Nephron (organoid): Measurements from ENCODE around the gene PLCH1.

Source experiments
- H3K27ac Mint-ChIP-seq, 3 experiments: 2 replicates each; pipeline ENCODE4 v1.8.0; 2020; ENCODE audit warnings: mixed read lengths in 3 of 3, mild to moderate bottlenecking in 2 of 3, moderate library complexity in 1 of 3
- H3K27me3 Mint-ChIP-seq: 2 replicates; pipeline ENCODE4 v1.8.0; 2021; ENCODE audit warnings: low read depth, mild to moderate bottlenecking, moderate library complexity, mixed read lengths
- H3K36me3 Mint-ChIP-seq: 2 replicates; pipeline ENCODE4 v1.8.0; 2020; ENCODE audit warnings: low read depth, mixed read lengths
- H3K4me1 Mint-ChIP-seq: 2 replicates; pipeline ENCODE4 v1.8.0; 2020; ENCODE audit warnings: mixed read lengths
- H3K4me3 Mint-ChIP-seq, 3 experiments: 2 replicates each; pipeline ENCODE4 v1.8.0; 2020; ENCODE audit warnings: mild to moderate bottlenecking in 3 of 3, mixed read lengths in 3 of 3, moderate library complexity in 2 of 3
- H3K9me3 Mint-ChIP-seq: 2 replicates; pipeline ENCODE4 v1.8.0; 2020; ENCODE audit warnings: mixed read lengths
- CTCF ChIP-seq, 3 experiments: fragments of 200-600 bp; sonication (generic); IDR thresholded peaks; one replicate each; pipeline ENCODE4 v1.5.0; 2021; ENCODE audit warnings: antibody characterized with exemption in 3 of 3; ENCODE audit not compliant: unreplicated experiment in 3 of 3

The PLCH1 gene

GRCh38 chr3:155465664-155466063 lies 279.2 kb downstream of the PLCH1 start:
- Mint-ChIP-seq H3K9me3 (peaks cover 19% of the 10 kb centered on the region), H3K4me3 (no peak overlapping the region), H3K27ac (no peak overlapping the region), H3K27me3 (no peaks in the 10 kb centered on the region), H3K36me3 (peaks cover 27% of the 10 kb centered on the region), H3K4me1 (no peaks in the 10 kb centered on the region)
- no peak for TF ChIP-seq CTCF (IDR thresholded peaks at IDR 0.05; ENCODE audit: unreplicated experiment in 3 of 3)

GRCh38 chr3:155462672-155463071 lies 282.2 kb downstream of the PLCH1 start:
- H3K4me1 Mint-ChIP-seq = no peaks in the 10 kb centered on the region
- no peak overlapping the region for H3K27ac Mint-ChIP-seq
- no peaks in the 10 kb centered on the region for H3K27me3 Mint-ChIP-seq
- peaks cover 14% of the 10 kb centered on the region for H3K36me3 Mint-ChIP-seq
- no peak overlapping the region for H3K4me3 Mint-ChIP-seq
- TF ChIP-seq CTCF (IDR thresholded peaks at IDR 0.05; ENCODE audit: unreplicated experiment in 3 of 3) = no peak
- H3K9me3 Mint-ChIP-seq = peaks cover 10% of the 10 kb centered on the region

GRCh38 chr3:155457591-155457990 lies 287.3 kb downstream of the PLCH1 start:
- H3K27me3 Mint-ChIP-seq = no peaks in the 10 kb centered on the region
- H3K4me3 Mint-ChIP-seq = no peak overlapping the region
- H3K36me3 Mint-ChIP-seq = no peaks in the 10 kb centered on the region
- no peak overlapping the region for H3K27ac Mint-ChIP-seq
- H3K4me1 Mint-ChIP-seq = no peaks in the 10 kb centered on the region
- no peak for TF ChIP-seq CTCF (IDR thresholded peaks at IDR 0.05; ENCODE audit: unreplicated experiment in 3 of 3)
- H3K9me3 Mint-ChIP-seq = no peaks in the 10 kb centered on the region

- Mint-ChIP-seq H3K4me1 (no peaks in the 10 kb centered on the region), H3K27ac (no peak overlapping the region), H3K9me3 (no peaks in the 10 kb centered on the region), H3K27me3 (no peaks in the 10 kb centered on the region), H3K4me3 (no peak overlapping the region), H3K36me3 (no peaks in the 10 kb centered on the region)
- TF ChIP-seq CTCF (IDR thresholded peaks at IDR 0.05; ENCODE audit: unreplicated experiment in 3 of 3) = no peak
Observed at GRCh38 chr3:155455765-155456164, 289.1 kb downstream of the PLCH1 start.

- Mint-ChIP-seq H3K36me3 (no peaks in the 10 kb centered on the region), H3K27ac (no peak overlapping the region), H3K27me3 (no peaks in the 10 kb centered on the region), H3K4me3 (no peak overlapping the region), H3K4me1 (peaks cover 11% of the 10 kb centered on the region), H3K9me3 (no peaks in the 10 kb centered on the region)
- TF ChIP-seq CTCF (IDR thresholded peaks at IDR 0.05; ENCODE audit: unreplicated experiment in 3 of 3) = no peak
Observed at GRCh38 chr3:155453512-155453911, 291.4 kb downstream of the PLCH1 start.

GRCh38 chr3:155449613-155450267 lies 295.1 kb downstream of the PLCH1 start:
- Mint-ChIP-seq H3K4me1 (peaks cover 17% of the 10 kb centered on the region), H3K27me3 (no peaks in the 10 kb centered on the region), H3K9me3 (no peaks in the 10 kb centered on the region), H3K36me3 (no peaks in the 10 kb centered on the region), H3K27ac (peak overlapping the region in 1 of 3 experiments; percentile 5), H3K4me3 (no peak overlapping the region)
- TF ChIP-seq CTCF (IDR thresholded peaks at IDR 0.05; ENCODE audit: unreplicated experiment in 3 of 3) = no peak
